Lung (tissue), 12 donors: ENCODE measurements around the gene TCEA2. TPM values are rescaled to one million over a fixed set of nuclear protein-coding genes. Genes with fewer than 3 reads are reported as not detected.
"Not testable (repeated sequence)": the region's sequence is repeated elsewhere in the genome, so short reads cannot be mapped to it uniquely, and the experiment has no call there.

Source experiments
- ATAC-seq: fragments of 200-7000 bp; cut with Tn5 transposase; one replicate; pipeline ENCODE4 v1.9.1; 2020; ENCODE audit warnings: moderate number of reproducible peaks; ENCODE audit not compliant: insufficient read depth, low FRiP score
- DNase-seq, 3 donors: peaks; one replicate each; pipeline ENCODE4 v3.0.0-alpha.2; 2013 to 2017
- H3K27ac ChIP-seq, 2 donors: one replicate each; pipeline ENCODE4 v1.5.1; 2013; ENCODE audit warnings: mild to moderate bottlenecking in 2 of 2, moderate library complexity in 2 of 2, control low read depth in 1 of 2, inconsistent platforms in 1 of 2, low read depth in 1 of 2, low read length in 1 of 2
- H3K27me3 ChIP-seq, 3 donors: one replicate each; pipeline ENCODE4 v1.5.1; 2013; ENCODE audit warnings: low read length in 2 of 3; ENCODE audit not compliant: control insufficient read depth in 3 of 3, insufficient read depth in 3 of 3
- H3K36me3 ChIP-seq, 4 donors: one replicate each; pipeline ENCODE4 v1.5.1; 2013; ENCODE audit warnings: low read length in 4 of 4, mild to moderate bottlenecking in 1 of 4, moderate library complexity in 1 of 4; ENCODE audit not compliant: control insufficient read depth in 4 of 4, insufficient read depth in 4 of 4
- H3K4me1 ChIP-seq, 5 donors: one replicate each; pipeline ENCODE4 v1.5.1; 2013; ENCODE audit warnings: low read length in 5 of 5, mild to moderate bottlenecking in 2 of 5, moderate library complexity in 1 of 5; ENCODE audit not compliant: control insufficient read depth in 5 of 5, insufficient read depth in 5 of 5
- H3K4me3 ChIP-seq: one replicate; pipeline ENCODE4 v1.5.1; 2013; ENCODE audit warnings: mild to moderate bottlenecking, control low read depth, moderate library complexity
- H3K9ac ChIP-seq, 2 donors: one replicate each; pipeline ENCODE4 v1.5.1; 2013; ENCODE audit warnings: low read length in 2 of 2, control low read depth in 1 of 2; ENCODE audit not compliant: insufficient read depth in 1 of 2
- H3K9me3 ChIP-seq, 4 donors: one replicate each; pipeline ENCODE4 v1.5.1; 2013; ENCODE audit warnings: low read length in 3 of 4, mild to moderate bottlenecking in 1 of 4, moderate library complexity in 1 of 4; ENCODE audit not compliant: control insufficient read depth in 4 of 4, insufficient read depth in 3 of 4
- WGBS, 2 donors: extraction: QIAGEN DNeasy Blood & Tissue Kit; methylation state at CpG; one replicate each; pipeline ENCODE4 v1.1.7; 2013; 5-methylcytosine and 5-hydroxymethylcytosine counted together
- polyA plus RNA-seq, 2 donors: library from polyadenylated mRNA; stranded (reverse); fragments of 200-250 nt; gene quantifications; one replicate each; pipeline ENCODE4 v1.2.1, GENCODE V29; 2013
- total RNA-seq, 2 donors: library from RNA; depleted of rRNA in 1 of 2; stranded (reverse); fragments of >200 nt in 1 of 2; gene quantifications; one replicate each; pipeline ENCODE4 v1.2.1, GENCODE V29; 2014 to 2021
- TF ChIP-seq, protein P1 (sequence below): IDR thresholded peaks from 2 replicates; pipeline ENCODE4 v1.5.1; 2012; ENCODE audit warnings: mild to moderate bottlenecking; ENCODE audit errors: control extremely low read depth, extremely low read depth
- donor health status: control.
- donor health status: control.
- donor health status: Bipolar disorder and iron deficiency.
- donor health status: healthy.
- donor health status: DM: yes; HTN: yes; CAD: no.

TCEA2 gene
- total and polyA plus RNA-seq, 4 donors = 18.3 to 32.9 (median 30.7) TPM

DNA sequence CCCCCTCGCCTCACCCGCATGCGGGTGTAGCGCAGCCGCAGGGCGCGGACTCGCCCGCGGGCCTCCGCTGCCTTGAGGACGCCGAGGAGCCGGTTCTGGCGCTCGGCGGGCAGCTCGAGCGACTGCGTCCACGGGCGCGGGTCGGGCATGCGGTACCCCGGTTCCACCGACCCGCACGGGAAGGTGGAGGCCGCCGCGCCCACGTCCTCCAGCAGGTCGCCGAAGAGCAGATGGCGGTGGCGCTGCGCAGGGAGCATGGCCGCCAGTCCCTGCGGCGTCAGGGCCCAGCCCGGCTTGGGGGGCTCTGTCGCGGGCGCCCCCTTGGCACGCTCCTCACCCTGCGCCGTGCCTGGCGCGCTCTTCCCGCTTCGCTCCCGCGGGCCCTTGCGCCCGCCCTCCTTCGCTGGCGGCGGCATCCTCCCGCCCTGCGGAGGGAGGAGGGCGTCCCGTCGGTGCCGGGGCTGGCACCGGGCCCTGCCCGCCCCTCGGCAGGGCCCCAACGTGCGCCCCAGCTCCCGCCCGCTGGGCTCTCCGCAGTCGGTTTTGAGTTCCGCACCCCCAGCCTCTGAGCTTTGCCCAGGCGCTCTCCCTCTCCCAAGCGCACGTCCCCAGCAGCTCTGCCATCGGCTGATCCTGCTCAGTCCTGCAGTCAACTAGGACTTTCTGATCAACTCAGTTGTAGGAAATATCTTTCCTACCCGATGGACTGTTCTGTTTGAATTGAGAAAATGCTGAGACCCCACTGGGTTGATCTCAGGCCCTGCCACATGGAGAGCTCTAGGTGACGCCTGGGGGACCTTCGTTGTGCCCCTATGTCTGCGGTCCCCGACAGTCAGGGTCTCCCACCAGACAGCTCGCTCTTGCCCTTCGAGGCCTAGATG lies 21.0 kb downstream of the TCEA2 start, which contains the start of gene LKAAEAR1:
Gene LKAAEAR1 (minus strand): TSS at position 595 of the 881 bp plus-strand sequence. CDS start 179 bp downstream, at position 416.
- TF ChIP-seq, protein P1, sequence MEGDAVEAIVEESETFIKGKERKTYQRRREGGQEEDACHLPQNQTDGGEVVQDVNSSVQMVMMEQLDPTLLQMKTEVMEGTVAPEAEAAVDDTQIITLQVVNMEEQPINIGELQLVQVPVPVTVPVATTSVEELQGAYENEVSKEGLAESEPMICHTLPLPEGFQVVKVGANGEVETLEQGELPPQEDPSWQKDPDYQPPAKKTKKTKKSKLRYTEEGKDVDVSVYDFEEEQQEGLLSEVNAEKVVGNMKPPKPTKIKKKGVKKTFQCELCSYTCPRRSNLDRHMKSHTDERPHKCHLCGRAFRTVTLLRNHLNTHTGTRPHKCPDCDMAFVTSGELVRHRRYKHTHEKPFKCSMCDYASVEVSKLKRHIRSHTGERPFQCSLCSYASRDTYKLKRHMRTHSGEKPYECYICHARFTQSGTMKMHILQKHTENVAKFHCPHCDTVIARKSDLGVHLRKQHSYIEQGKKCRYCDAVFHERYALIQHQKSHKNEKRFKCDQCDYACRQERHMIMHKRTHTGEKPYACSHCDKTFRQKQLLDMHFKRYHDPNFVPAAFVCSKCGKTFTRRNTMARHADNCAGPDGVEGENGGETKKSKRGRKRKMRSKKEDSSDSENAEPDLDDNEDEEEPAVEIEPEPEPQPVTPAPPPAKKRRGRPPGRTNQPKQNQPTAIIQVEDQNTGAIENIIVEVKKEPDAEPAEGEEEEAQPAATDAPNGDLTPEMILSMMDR = no peak
- peaks cover 0 to 46% (median 10%) of the 10 kb centered on the region in 5 donors for H3K4me1 ChIP-seq
- ATAC-seq = no peak
- no peaks in the 10 kb centered on the region for H3K9me3 ChIP-seq
- DNase-seq = peak; percentile 32 to 49 (median 36)
- H3K27ac ChIP-seq = no peak within 1 kb of the TSS
- H3K36me3 ChIP-seq = no peaks in the 10 kb centered on the region
- H3K9ac ChIP-seq = no peak within 1 kb of the TSS
- WGBS, 2 donors = 2 to 3% methylated on average over 49 to 86 of the region's 86 CpGs
- H3K27me3 ChIP-seq = peaks cover 3 to 42% (median 16%) of the 10 kb centered on the region in 3 donors
- H3K4me3 ChIP-seq = peak within 1 kb of the TSS; percentile 37

DNA sequence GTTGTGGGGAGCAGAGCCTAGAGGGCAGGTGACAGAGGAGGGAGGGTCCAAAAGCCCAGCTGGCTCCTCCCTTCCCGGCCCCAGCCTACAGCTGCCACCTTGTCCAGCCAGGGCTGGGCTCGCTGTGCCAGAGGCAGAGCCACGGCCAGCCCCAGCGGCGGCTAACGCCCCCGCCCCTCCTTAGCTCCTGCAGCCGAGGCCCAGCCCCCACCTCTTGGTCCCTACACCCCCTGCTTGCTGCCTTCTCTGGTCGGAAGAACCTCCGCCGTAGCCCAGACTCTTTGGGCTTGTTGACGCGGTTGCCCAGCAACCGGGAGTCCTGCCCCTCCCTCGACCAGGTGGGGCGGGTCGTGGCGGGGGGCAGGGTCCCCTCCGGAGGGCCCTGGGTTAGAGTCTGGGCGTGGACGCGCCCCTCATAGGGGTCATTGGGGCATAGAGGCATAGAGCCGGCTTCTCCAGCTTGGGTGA lies 21.7 kb downstream of the TCEA2 start:
- 12 to 13% methylated on average over 23 of the region's 23 CpGs for WGBS, 2 donors
- DNase-seq (peak in 1 of 3 donors; percentile 42), ATAC-seq (no peak)
- no peak overlapping the region for H3K4me3 ChIP-seq
- no peak overlapping the region for H3K9ac ChIP-seq
- TF ChIP-seq, protein P1 = no peak
- no peaks in the 10 kb centered on the region for H3K36me3 ChIP-seq
- H3K4me1 ChIP-seq = peaks cover 0 to 42% (median 8%) of the 10 kb centered on the region in 5 donors
- H3K9me3 ChIP-seq = no peaks in the 10 kb centered on the region
- H3K27me3 ChIP-seq = peaks cover 3 to 48% (median 16%) of the 10 kb centered on the region in 3 donors
- H3K27ac ChIP-seq = no peak overlapping the region

DNA sequence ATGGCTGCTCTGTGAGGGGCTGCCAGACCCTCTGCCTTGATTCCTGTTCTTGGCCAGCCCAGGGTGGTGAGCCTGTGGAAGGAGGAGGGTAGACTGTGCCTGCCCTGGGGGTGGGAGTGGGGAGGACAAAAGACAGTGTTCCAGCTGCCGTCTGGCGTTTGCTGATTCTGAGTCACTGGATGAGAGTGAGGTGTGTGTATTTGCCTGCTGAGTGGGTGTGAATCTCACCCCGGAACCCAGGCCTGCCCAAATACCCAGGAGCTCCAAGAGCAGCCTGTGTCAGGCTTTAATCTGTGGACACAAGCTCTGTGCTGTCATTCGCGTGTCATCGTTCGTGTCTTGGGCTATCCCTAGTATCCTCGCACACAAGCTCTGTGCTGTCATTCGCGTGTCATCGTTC lies 23.8 kb downstream of the TCEA2 start:
- H3K36me3 ChIP-seq = no peaks in the 10 kb centered on the region
- ATAC-seq = no peak
- H3K4me1 ChIP-seq = peaks cover 0 to 29% (median 8%) of the 10 kb centered on the region in 5 donors
- WGBS, 2 donors = 94 to 95% methylated on average over 7 to 9 of the region's 11 CpGs
- DNase-seq = no peak
- no peaks in the 10 kb centered on the region for H3K9me3 ChIP-seq
- H3K4me3 ChIP-seq = no peak overlapping the region
- no peak overlapping the region for H3K27ac ChIP-seq
- TF ChIP-seq, protein P1 = no peak
- H3K9ac ChIP-seq = no peak overlapping the region
- H3K27me3 ChIP-seq = peaks cover 3 to 52% (median 16%) of the 10 kb centered on the region in 3 donors

DNA sequence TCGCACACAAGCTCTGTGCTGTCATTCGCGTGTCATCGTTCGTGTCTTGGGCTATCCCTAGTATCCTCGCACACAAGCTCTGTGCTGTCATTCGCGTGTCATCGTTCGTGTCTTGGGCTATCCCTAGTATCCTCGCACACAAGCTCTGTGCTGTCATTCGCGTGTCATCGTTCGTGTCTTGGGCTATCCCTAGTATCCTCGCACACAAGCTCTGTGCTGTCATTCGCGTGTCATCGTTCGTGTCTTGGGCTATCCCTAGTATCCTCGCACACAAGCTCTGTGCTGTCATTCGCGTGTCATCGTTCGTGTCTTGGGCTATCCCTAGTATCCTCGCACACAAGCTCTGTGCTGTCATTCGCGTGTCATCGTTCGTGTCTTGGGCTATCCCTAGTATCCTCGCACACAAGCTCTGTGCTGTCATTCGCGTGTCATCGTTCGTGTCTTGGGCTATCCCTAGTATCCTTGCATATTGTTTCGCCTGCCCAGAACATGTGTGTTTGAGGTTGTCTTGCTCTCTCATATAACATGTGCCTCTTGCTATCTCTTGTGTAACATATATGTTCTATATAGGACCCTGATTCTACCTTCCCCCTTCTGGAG lies 24.3 kb downstream of the TCEA2 start:
- H3K9ac ChIP-seq, H3K36me3 ChIP-seq, H3K4me3 ChIP-seq, ATAC-seq, H3K9me3 ChIP-seq, DNase-seq, H3K27ac ChIP-seq: not testable (repeated sequence)
- WGBS, 2 donors = 95 to 98% methylated on average over 6 of the region's 36 CpGs
- Histone ChIP-seq H3K27me3 (peaks cover 3 to 51% (median 18%) of the 10 kb centered on the region in 3 donors), H3K4me1 (peaks cover 0 to 24% (median 8%) of the 10 kb centered on the region in 5 donors)

DNA sequence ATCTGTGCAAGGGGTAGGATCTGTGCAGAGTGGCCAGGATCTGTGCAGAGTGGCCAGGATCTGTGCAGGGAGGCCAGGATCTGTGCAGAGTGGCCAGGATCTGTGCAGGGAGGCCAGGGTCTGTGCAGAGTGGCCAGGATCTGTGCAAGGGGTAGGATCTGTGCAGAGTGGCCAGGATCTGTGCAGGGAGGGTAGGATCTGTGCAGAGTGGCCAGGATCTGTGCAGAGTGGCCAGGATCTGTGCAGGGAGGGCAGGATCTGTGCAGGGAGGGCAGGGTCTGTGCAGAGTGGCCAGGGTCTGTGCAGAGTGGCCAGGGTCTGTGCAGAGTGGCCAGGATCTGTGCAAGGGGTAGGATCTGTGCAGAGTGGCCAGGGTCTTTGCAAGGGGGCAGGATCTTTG lies 25.6 kb downstream of the TCEA2 start:
- peaks cover 0 to 15% (median 4%) of the 10 kb centered on the region in 5 donors for H3K4me1 ChIP-seq
- peaks cover 3 to 46% (median 18%) of the 10 kb centered on the region in 3 donors for H3K27me3 ChIP-seq
- H3K9ac ChIP-seq, DNase-seq, ATAC-seq, H3K36me3 ChIP-seq, H3K4me3 ChIP-seq, H3K9me3 ChIP-seq, H3K27ac ChIP-seq: not testable (repeated sequence)
